HepG2 (cell line): ENCODE measurements around the gene SLC13A5. TPM values are rescaled to one million over a fixed set of nuclear protein-coding genes. Genes with fewer than 3 reads are reported as not detected.

Experiments
- ASH2L ChIP-seq: fragments of 300-600, 200-600 bp; sonication (generic); IDR thresholded peaks from 2 replicates; pipeline ENCODE4 v1.7.0; 2017; ENCODE audit warnings: low read depth, mild to moderate bottlenecking, moderate library complexity, mixed read lengths, low read length; ENCODE audit not compliant: insufficient read length
- CHD2 ChIP-seq: IDR thresholded peaks from 2 replicates; pipeline ENCODE4 v1.6.1; 2011; ENCODE audit warnings: low read depth, low read length, improper control_type of control experiment
- FOXA3 ChIP-seq: IDR thresholded peaks from 2 replicates; pipeline ENCODE4 v1.6.1; 2016; ENCODE audit warnings: missing genetic modification reagents, missing compliant biosample characterization
- GLI4 ChIP-seq: sonication (generic); formaldehyde crosslinking; IDR thresholded peaks from 2 replicates; pipeline ENCODE4 v1.5.1; 2020; ENCODE audit warnings: missing genetic modification reagents, mild to moderate bottlenecking, moderate library complexity, borderline replicate concordance
- GPN1 ChIP-seq: sonication (generic); formaldehyde crosslinking; IDR thresholded peaks from 2 replicates; pipeline ENCODE4 v1.5.1; 2020; ENCODE audit warnings: missing genetic modification reagents, borderline replicate concordance
- HNRNPLL ChIP-seq: fragments of 200-400 bp; formaldehyde crosslinking; IDR thresholded peaks from 2 replicates; pipeline ENCODE4 v1.6.1; 2017; ENCODE audit warnings: mild to moderate bottlenecking, low read depth, low read length; ENCODE audit not compliant: poor library complexity, severe bottlenecking
- HOXA3 ChIP-seq: sonication (generic); formaldehyde crosslinking; IDR thresholded peaks from 2 replicates; pipeline ENCODE4 v1.5.0; 2020; ENCODE audit warnings: missing genetic modification reagents
- MED13 ChIP-seq: sonication (generic); formaldehyde crosslinking; IDR thresholded peaks from 2 replicates; pipeline ENCODE4 v1.5.0; 2020; ENCODE audit warnings: missing genetic modification reagents
- MEIS2 ChIP-seq: sonication (generic); formaldehyde crosslinking; IDR thresholded peaks from 2 replicates; pipeline ENCODE4 v1.9.0; 2021; ENCODE audit warnings: mild to moderate bottlenecking, missing genetic modification reagents
- MIER2 ChIP-seq: IDR thresholded peaks from 2 replicates; pipeline ENCODE4 v1.6.1; 2016; ENCODE audit warnings: missing biosample characterization, missing genetic modification reagents
- MXD4 ChIP-seq: IDR thresholded peaks from 2 replicates; pipeline ENCODE4 v1.6.1; 2016; ENCODE audit warnings: mild to moderate bottlenecking, missing biosample characterization, missing genetic modification reagents
- NFATC3 ChIP-seq: sonication (generic); formaldehyde crosslinking; IDR thresholded peaks from 2 replicates; pipeline ENCODE4 v1.5.1; 2020; ENCODE audit warnings: mild to moderate bottlenecking, missing genetic modification reagents
- SSRP1 ChIP-seq: IDR thresholded peaks from 2 replicates; pipeline ENCODE4 v1.6.1; 2016; ENCODE audit warnings: control low read depth
- STAG1 ChIP-seq: sonication (generic); formaldehyde crosslinking; IDR thresholded peaks from 2 replicates; pipeline ENCODE4 v1.4.0; 2020; ENCODE audit warnings: missing genetic modification reagents
- TBL1XR1 ChIP-seq: fragments of 150-350 bp; IDR thresholded peaks from 2 replicates; pipeline ENCODE4 v1.6.1; 2014; ENCODE audit warnings: borderline replicate concordance, low read length; ENCODE audit not compliant: partially characterized antibody
- TBX3 ChIP-seq: fragments of 450-650 bp; IDR thresholded peaks from 2 replicates; pipeline ENCODE4 v1.6.1; 2017; ENCODE audit warnings: antibody characterized with exemption, mild to moderate bottlenecking, inconsistent platforms, borderline replicate concordance
- ZBTB3 ChIP-seq: sonication (generic); formaldehyde crosslinking; IDR thresholded peaks from 2 replicates; pipeline ENCODE4 v1.4.0; 2020; ENCODE audit warnings: low read depth, mild to moderate bottlenecking, moderate library complexity, missing genetic modification reagents, borderline replicate concordance
- ZBTB8A ChIP-seq: sonication (generic); formaldehyde crosslinking; IDR thresholded peaks from 2 replicates; pipeline ENCODE4 v1.4.0; 2020; ENCODE audit warnings: mild to moderate bottlenecking, low read depth, missing genetic modification reagents, borderline replicate concordance
- ZNF501 ChIP-seq: sonication (generic); formaldehyde crosslinking; IDR thresholded peaks from 2 replicates; pipeline ENCODE4 v1.5.1; 2020; ENCODE audit warnings: mild to moderate bottlenecking, moderate library complexity, missing genetic modification reagents
- ZNF850 ChIP-seq: sonication (generic); formaldehyde crosslinking; conservative IDR thresholded peaks from 2 replicates; pipeline ENCODE4 v1.9.0; 2021; ENCODE audit warnings: mild to moderate bottlenecking, missing genetic modification reagents
- polyA plus RNA-seq, 8 experiments: library from polyadenylated mRNA; depleted of rRNA in 3 of 8; stranded (reverse) in 7 of 8; unstranded in 1 of 8; fragments of >200 nt; fragmentation: Illumina TruSeq in 4 of 8; extraction: Trizol in 4 of 8; gene quantifications; 2 replicates each; pipeline versions ENCODE4 v1.2.1 to v1.2.3, GENCODE V29; 2011 to 2016; ENCODE audit warnings: low read depth in 4 of 8, missing spikeins in 1 of 8, mixed read lengths in 1 of 8; ENCODE audit not compliant: insufficient read depth in 1 of 8
- total RNA-seq, 5 experiments: library from RNA; depleted of rRNA; stranded (reverse); fragments of >200 nt; fragmentation: Illumina TruSeq; extraction: Trizol; gene quantifications; 2 replicates each; pipeline ENCODE4 v1.2.3, GENCODE V29; 2016; ENCODE audit warnings: low read depth in 1 of 5
- TF ChIP-seq, protein P1 (sequence below): sonication (generic); formaldehyde crosslinking; IDR thresholded peaks from 2 replicates; pipeline ENCODE4 v1.8.0; 2022; ENCODE audit warnings: mild to moderate bottlenecking, missing genetic modification reagents, moderate library complexity
- TF ChIP-seq, protein P2 (sequence below): sonication (generic); formaldehyde crosslinking; IDR thresholded peaks from 2 replicates; pipeline ENCODE4 v1.4.0; 2020; ENCODE audit warnings: missing genetic modification reagents
- TF ChIP-seq, protein P3 (sequence below): sonication (generic); formaldehyde crosslinking; IDR thresholded peaks from 2 replicates; pipeline ENCODE4 v1.5.0; 2020; ENCODE audit warnings: missing genetic modification reagents
- TF ChIP-seq, protein P4 (sequence below), 2 experiments: sonication (generic) in 1 of 2; formaldehyde crosslinking in 1 of 2; IDR thresholded peaks; 2 replicates each; pipeline versions ENCODE4 v1.4.0 to v1.6.1; 2018 to 2020; ENCODE audit warnings: missing genetic modification reagents in 2 of 2, borderline replicate concordance in 1 of 2, low read depth in 1 of 2, mild to moderate bottlenecking in 1 of 2, missing biosample characterization in 1 of 2

The SLC13A5 gene
- total and polyA plus RNA-seq, 2 of the 13 experiments (the other 11 are each of a cell fraction or from before 2014, with no cell fraction given), result 42.8 to 310 TPM

DNA sequence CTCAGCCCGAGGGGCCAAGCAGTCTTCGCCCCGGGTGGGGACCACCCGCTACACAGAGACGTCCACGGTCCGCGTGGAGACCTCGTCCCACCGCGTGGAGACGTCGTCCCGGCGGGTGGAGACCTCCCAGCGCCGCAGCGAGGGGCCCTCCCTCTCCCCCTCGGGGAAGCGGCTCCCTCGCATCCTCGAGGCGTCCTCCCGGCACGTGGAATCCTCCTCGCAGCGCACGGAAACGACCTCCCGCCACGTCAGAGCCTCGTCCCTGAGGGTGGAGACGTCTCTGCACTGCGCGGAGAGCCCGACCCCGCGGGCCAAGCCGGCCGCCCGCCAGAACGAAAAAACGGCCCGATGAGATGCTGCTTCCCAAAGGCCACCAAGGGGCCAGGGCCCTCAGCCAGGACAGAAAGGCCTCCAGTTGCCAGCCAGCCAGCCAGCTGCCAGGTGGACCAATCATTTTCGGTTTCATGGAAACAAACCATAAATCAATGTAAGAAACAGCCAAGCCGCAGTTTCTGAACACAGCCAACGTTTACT is 61.2 kb downstream of the SLC13A5 start (continued):
- TF ChIP-seq GPN1 (CRISPR knock-in tag), result no peak; the same call in 1 of the 2 replicates
- TF ChIP-seq HNRNPLL, result no peak
- TF ChIP-seq ASH2L, result no peak
- peak; percentile 98 for TF ChIP-seq ZNF501 (CRISPR knock-in tag)
- TF ChIP-seq NFATC3 (CRISPR knock-in tag), result peak; percentile 98
- TF ChIP-seq ZBTB8A (CRISPR knock-in tag), result peak; percentile 90; the same call in 1 of the 2 replicates
- no peak for TF ChIP-seq CHD2
- TF ChIP-seq TBX3, result no peak
- TF ChIP-seq STAG1 (CRISPR knock-in tag), result no peak; the same call in 1 of the 2 replicates
- TF ChIP-seq FOXA3 (CRISPR knock-in tag), result peak; percentile 24; the same call in 1 of the 2 replicates
- peak; percentile 81 for TF ChIP-seq MED13 (CRISPR knock-in tag)
- no peak for TF ChIP-seq ZNF850 (CRISPR knock-in tag)
- TF ChIP-seq MEIS2 (CRISPR knock-in tag), result peak; percentile 52; the same call in 1 of the 2 replicates
- TF ChIP-seq, protein P1, sequence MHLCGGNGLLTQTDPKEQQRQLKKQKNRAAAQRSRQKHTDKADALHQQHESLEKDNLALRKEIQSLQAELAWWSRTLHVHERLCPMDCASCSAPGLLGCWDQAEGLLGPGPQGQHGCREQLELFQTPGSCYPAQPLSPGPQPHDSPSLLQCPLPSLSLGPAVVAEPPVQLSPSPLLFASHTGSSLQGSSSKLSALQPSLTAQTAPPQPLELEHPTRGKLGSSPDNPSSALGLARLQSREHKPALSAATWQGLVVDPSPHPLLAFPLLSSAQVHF, result peak; percentile 98
- no peak for TF ChIP-seq SSRP1 (CRISPR knock-in tag)
- TF ChIP-seq ZBTB3, result 0 out of 2 replicates have a peak, but pooled peaks have one; percentile 45
- peak; percentile 91 for TF ChIP-seq MXD4
- TF ChIP-seq MIER2 (CRISPR knock-in tag), result no peak
- peak; percentile 80 for TF ChIP-seq HOXA3
- TF ChIP-seq, protein P2, sequence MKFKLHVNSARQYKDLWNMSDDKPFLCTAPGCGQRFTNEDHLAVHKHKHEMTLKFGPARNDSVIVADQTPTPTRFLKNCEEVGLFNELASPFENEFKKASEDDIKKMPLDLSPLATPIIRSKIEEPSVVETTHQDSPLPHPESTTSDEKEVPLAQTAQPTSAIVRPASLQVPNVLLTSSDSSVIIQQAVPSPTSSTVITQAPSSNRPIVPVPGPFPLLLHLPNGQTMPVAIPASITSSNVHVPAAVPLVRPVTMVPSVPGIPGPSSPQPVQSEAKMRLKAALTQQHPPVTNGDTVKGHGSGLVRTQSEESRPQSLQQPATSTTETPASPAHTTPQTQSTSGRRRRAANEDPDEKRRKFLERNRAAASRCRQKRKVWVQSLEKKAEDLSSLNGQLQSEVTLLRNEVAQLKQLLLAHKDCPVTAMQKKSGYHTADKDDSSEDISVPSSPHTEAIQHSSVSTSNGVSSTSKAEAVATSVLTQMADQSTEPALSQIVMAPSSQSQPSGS (CRISPR knock-in tag), result 0 out of 2 replicates have a peak, but pooled peaks have one; percentile 10
- no peak for TF ChIP-seq TBL1XR1
- peak; percentile 97; the same call in 1 of the 2 replicates for TF ChIP-seq GLI4
- TF ChIP-seq, protein P3, sequence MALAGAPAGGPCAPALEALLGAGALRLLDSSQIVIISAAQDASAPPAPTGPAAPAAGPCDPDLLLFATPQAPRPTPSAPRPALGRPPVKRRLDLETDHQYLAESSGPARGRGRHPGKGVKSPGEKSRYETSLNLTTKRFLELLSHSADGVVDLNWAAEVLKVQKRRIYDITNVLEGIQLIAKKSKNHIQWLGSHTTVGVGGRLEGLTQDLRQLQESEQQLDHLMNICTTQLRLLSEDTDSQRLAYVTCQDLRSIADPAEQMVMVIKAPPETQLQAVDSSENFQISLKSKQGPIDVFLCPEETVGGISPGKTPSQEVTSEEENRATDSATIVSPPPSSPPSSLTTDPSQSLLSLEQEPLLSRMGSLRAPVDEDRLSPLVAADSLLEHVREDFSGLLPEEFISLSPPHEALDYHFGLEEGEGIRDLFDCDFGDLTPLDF (CRISPR knock-in tag), result peak; percentile 19; the same call in 1 of the 2 replicates
- TF ChIP-seq, protein P4, sequence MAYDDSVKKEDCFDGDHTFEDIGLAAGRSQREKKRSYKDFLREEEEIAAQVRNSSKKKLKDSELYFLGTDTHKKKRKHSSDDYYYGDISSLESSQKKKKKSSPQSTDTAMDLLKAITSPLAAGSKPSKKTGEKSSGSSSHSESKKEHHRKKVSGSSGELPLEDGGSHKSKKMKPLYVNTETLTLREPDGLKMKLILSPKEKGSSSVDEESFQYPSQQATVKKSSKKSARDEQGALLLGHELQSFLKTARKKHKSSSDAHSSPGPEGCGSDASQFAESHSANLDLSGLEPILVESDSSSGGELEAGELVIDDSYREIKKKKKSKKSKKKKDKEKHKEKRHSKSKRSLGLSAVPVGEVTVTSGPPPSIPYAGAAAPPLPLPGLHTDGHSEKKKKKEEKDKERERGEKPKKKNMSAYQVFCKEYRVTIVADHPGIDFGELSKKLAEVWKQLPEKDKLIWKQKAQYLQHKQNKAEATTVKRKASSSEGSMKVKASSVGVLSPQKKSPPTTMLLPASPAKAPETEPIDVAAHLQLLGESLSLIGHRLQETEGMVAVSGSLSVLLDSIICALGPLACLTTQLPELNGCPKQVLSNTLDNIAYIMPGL (CRISPR knock-in tag; IDR thresholded peaks at IDR 0.05; ENCODE audit: borderline replicate concordance in 1 of 2, low read depth in 1 of 2), result peak; percentile 57 to 89; a peak in 3 of 4 replicates
